Stimulated activated CD4-positive, alpha-beta T cell treated with anti-CD3 and anti-CD28 coated beads, Interleukin-15, amount 100 ng/mL, for 24 hours (primary cell): ENCODE measurements around the gene CAPS.

Experiments
- DNase-seq: peaks from one replicate; pipeline ENCODE4 v3.0.0-alpha.2; 2020

Gene CAPS

GRCh38 chr19:5892772-5893275 is 21.2 kb upstream of the CAPS start:
- no peak for DNase-seq

GRCh38 chr19:5893296-5893903 is 20.7 kb upstream of the CAPS start:
- no peak for DNase-seq

DNA sequence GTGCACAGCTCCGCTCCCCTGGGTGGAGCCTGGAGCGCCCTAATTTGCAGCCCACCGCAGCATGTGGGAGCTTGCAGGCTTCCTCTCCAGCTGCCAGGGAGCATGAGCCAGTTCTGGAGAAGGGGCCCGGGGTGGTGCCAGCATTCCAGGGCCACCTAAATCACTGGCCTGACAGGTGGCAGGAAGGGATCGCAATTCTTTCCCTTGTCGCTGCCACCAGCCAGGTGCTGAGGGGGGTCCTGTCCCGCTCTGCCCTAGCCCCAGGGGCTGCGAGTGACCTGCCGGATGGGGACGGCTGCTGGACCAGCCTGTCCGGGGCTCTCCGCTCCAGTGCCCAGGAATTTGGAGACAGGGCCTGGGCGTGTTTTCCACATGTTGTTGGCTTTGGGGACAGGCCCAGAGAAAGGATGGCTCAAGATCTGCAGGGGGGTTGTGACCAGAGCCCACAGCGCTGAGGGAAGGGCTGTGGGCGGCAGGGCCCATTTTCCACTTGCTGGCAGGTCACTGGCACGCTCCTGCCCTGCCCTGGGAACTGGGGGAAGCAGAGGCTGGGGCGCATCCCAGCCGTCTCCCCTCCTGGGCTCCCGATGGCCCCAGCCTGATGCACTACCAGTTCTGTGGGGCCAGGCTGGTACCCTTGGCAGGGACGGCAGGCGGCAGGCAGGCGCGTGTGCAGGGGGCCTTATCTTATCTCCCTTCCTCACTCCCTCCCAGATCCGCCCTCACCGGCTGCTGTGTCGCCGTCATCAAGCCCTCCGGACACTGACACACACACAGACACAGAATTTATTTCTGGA is 19.9 kb upstream of the CAPS start:
- no peak for DNase-seq

GRCh38 chr19:5894704-5895349 is 19.2 kb upstream of the CAPS start:
- no peak for DNase-seq

- no peak for DNase-seq
Observed at GRCh38 chr19:5895409-5895808, 18.6 kb upstream of the CAPS start.

- DNase-seq: no peak
Observed at GRCh38 chr19:5895890-5896289, 18.2 kb upstream of the CAPS start.

GRCh38 chr19:5896365-5897076 is 17.5 kb upstream of the CAPS start:
- no peak for DNase-seq

- no peak for DNase-seq
Observed at GRCh38 chr19:5897189-5897969, 16.7 kb upstream of the CAPS start.

DNA sequence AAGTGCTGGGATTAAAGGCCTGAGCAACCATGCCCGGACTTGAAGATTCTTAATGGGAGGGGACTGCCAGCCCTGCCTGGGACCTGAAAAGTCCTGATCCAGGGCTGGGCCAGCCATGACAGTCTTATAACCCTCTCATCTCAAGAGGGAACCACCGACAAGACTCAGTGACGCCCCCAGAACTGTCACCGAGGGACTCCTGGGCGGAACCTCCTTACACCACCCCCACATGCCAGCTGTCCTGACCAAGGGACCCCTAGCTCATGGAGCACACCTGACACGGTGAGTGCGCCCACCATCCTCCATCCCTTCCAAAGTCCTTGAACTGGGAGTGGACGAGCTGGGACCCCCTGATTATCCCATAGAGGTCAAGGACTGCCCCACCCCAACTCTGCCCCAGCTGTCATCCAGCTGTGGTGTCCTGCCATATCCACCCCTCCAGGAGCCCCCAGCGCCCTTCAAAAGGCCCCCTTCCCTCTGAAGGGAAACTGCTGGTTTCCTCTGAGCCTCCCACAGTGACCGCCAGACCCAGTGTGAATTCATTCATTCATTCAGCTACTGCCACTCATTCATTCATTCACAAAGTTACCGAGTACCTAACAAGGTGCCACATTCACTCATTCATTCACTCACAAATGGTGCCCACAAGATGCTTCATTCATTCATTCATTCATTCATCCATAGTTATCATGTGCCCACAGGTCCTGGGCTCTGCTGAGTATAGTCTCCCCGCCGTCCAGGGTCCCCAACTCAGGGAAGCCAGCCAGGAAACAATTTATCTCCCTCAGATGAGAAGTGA is 14.1 kb upstream of the CAPS start:
- no peak for DNase-seq

- DNase-seq: no peak
Observed at GRCh38 chr19:5900976-5901375, 13.1 kb upstream of the CAPS start.

DNA sequence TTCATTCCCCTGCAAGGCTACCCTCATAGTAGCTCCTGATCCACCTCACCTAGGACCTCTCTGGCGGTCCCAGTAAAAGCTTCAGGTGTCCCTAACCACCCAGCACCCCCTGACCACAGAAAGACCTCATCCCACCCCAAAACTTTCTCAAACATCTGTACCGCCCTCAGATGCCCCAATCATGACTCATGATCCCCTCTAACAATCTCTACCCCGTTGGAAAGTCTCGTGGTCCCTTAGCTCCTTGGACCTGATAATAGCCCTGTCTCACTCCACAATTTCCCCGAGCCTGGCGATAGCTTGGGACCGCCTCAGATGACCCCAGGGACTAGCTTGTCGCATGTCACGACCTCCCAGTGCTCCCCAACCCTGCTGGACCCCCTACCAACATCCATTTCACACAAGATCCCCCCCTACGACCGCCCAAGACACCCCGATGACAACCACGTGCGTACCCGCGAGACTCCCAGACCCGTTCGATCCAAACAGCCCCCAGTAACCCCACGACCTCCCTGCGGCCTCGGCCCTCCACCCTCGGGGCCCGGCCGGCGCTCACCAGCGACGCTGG is 10.9 kb upstream of the CAPS start:
- peak; percentile 26 for DNase-seq

DNA sequence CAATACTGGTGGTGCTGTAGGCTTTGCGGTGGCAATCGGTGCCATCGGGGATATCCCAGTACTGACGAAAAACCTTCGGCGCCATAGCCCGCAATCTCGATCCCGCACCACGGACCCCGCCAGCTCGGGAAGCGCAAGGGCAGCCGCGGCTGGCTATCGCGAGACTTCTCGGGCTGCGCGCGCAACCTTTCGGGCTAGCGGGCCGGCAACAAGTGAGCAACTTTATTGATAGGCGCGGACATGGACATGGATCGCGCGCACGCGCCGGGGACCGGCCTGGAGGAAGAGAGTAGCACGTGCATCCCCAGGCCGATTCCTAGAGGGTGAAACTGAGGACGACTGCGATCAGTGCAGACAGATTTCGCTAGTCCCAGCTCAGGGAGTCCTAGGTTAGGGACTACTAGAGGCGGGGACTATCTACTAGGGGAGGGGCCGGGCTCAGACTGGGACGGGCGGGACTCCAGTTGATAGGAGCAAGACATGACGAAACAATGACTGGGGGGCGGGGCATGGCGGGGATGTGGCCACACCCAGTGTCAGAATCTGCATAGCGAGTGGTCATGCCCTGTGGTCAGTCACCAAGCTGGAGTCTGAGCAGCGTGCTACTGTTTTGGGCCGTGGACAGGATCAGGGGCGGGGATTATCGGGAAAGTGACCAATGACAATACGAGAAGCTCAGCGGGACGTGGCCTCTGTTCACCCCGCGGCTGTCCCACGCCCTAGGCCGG is 10.3 kb upstream of the CAPS start, which contains the start of gene NDUFA11:
NDUFA11 (minus strand) TSS at position 167 of the 728 bp plus-strand sequence; CDS start at position 85, 82 bp downstream.
- peak; percentile 97 for DNase-seq

GRCh38 chr19:5904352-5905113 is 9.5 kb upstream of the CAPS start, which contains the start of gene VMAC:
Gene VMAC, plus strand, starts transcription at chr19:5904872. Its CDS starts 19 bp downstream, at chr19:5904891.
- peak; percentile 100 for DNase-seq

GRCh38 chr19:5905114-5905778 is 8.8 kb upstream of the CAPS start:
- DNase-seq: no peak

DNA sequence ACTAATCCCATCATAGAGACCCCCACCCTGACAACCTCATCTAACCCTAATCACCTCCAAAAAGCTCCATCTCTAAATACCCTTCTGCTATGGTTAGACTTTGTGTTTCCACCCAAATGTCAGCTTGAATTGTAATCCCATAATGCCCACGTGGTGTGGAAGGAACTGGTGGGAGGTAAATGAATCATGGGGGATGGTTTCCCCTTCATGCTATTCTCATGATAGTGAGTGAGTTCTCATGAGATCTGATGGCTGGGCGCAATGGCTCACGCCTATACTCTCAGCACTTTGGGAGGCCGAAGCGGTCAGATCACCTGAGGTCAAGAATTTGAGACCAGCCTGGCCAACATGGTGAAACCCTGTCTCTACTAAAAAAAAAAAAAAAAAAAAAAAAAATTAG is 6.8 kb upstream of the CAPS start:
- DNase-seq: peak; percentile 21

DNA sequence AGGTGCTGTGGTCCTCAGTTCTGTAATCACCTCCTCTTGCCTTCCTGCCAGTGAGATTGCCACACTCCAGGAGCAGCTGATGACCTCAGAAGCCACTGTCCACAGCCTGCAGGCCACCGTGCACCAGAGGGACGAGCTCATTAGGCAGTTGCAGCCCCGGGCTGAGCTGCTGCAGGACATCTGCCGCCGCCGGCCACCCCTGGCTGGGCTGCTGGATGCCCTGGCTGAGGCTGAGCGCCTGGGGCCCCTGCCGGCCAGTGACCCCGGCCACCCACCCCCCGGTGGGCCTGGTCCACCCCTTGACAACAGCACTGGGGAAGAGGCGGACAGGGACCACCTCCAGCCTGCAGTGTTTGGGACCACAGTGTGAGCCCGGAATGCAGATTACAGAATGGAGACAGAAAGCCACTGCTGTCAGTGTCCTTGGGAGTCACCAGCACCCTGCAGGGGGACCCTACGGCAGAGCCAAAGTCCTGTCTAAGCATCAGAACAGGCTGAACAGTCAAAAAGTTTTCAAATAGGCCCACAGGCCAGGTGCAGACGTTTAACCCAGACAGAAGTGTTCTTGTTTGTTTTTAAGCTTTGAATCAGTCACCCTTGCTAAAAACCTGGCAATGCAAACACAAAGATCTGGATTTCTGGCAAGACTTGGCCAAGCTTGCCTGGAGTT is 5.1 kb upstream of the CAPS start:
- DNase-seq: no peak

- no peak for DNase-seq
Observed at GRCh38 chr19:5910638-5910907, 3.5 kb upstream of the CAPS start.

DNA sequence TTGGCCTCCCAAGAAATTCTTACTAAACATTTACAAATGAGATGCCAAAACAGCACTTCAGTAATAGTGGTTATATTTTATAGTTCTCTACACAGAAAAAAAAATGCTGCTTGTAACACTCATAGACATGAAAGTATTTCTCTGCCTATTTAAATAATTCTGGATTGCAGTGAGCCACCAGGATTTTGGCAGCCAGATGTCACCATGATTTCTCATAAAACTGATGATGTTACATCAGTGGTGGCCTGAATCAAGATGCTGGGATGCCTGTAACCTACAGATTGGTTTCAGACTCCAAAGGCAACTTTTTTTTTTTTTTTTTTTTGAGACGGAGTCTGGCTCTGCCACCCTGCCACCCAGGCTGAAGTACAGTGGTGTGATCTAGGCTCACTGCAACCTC is 2.7 kb upstream of the CAPS start:
- DNase-seq: no peak

- no peak for DNase-seq
Observed at GRCh38 chr19:5914358-5914774, 312 bp downstream of the CAPS start.
